ENCODE results near the gene SIN3B. TPM values are rescaled to one million over a fixed set of nuclear protein-coding genes. Genes with fewer than 3 reads are reported as not detected.

The SIN3B gene
- total and polyA plus RNA-seq, 2 of the 13 experiments (the other 11 are each of a cell fraction or from before 2014, with no cell fraction given): 12.9 to 25.7 TPM

DNA sequence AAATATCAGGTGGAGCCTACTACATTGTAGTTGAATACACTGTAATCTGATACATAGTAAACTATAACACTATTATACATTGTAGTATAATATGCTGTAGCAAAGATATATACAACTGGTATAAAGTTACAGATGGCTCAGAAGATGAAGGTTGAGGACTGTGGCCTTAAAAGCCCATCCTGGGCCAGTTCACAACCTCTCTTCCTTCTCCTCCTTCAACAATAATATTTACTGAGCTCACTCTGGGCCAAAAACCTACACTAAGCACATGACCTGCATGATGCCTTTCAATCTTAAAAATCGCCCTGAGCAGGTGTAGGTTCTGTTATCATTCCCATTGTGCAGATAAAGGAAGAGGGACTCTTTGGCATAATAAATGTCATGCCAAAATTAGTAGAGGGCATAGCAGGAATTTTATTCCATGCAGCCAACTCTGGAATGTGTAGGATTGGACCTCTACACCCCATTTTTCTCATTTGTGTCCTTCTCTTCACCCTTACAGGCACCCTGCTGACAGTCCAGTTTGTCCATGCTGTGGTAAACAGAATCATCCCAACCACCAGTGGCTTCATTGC lies 14.6 kb upstream of the SIN3B start:
- no peak for DNase-seq (ENCODE audit: low spot score)
- Histone ChIP-seq H3K9me3 (ENCODE audit: low read length) (no peaks in the 10 kb centered on the region), H3K36me3 (replicated peaks in 1 of 2; ENCODE audit: control insufficient read depth in 1 of 2, insufficient read depth in 2 of 2, low read length in 2 of 2) (no peaks in the 10 kb centered on the region), H3K4me2 (ENCODE audit: low read depth, low read length) (no peak overlapping the region), H3K9ac (ENCODE audit: insufficient read depth, low read depth, low read length) (no peak overlapping the region), H3K27me3 (ENCODE audit: control insufficient read depth in 1 of 2, insufficient read depth in 2 of 2, low read length in 2 of 2) (no peaks in the 10 kb centered on the region; a peak in 1 of 5 replicates), H2AFZ (ENCODE audit: low read length) (no peak overlapping the region), H4K20me1 (ENCODE audit: insufficient read depth, low read length) (no peaks in the 10 kb centered on the region), H3K79me2 (ENCODE audit: insufficient read depth, low read length) (no peaks in the 10 kb centered on the region), H3K27ac (ENCODE audit: extremely low read length, insufficient read depth, low read length) (no peak overlapping the region), H3K4me3 (replicated peaks in 1 of 3; ENCODE audit: insufficient read depth in 1 of 3, low read depth in 2 of 3, low read length in 3 of 3) (no peak overlapping the region), H3K4me1 (ENCODE audit: insufficient read depth, low read length) (no peaks in the 10 kb centered on the region)
- 0% methylated on average over 1 of the region's 1 CpG for WGBS (ENCODE audit: low lambda C conversion rate)
- no peak for TF ChIP-seq ZBTB1 (CRISPR knock-in tag; IDR thresholded peaks at IDR 0.05; ENCODE audit: borderline replicate concordance)
- TF ChIP-seq, protein P1, sequence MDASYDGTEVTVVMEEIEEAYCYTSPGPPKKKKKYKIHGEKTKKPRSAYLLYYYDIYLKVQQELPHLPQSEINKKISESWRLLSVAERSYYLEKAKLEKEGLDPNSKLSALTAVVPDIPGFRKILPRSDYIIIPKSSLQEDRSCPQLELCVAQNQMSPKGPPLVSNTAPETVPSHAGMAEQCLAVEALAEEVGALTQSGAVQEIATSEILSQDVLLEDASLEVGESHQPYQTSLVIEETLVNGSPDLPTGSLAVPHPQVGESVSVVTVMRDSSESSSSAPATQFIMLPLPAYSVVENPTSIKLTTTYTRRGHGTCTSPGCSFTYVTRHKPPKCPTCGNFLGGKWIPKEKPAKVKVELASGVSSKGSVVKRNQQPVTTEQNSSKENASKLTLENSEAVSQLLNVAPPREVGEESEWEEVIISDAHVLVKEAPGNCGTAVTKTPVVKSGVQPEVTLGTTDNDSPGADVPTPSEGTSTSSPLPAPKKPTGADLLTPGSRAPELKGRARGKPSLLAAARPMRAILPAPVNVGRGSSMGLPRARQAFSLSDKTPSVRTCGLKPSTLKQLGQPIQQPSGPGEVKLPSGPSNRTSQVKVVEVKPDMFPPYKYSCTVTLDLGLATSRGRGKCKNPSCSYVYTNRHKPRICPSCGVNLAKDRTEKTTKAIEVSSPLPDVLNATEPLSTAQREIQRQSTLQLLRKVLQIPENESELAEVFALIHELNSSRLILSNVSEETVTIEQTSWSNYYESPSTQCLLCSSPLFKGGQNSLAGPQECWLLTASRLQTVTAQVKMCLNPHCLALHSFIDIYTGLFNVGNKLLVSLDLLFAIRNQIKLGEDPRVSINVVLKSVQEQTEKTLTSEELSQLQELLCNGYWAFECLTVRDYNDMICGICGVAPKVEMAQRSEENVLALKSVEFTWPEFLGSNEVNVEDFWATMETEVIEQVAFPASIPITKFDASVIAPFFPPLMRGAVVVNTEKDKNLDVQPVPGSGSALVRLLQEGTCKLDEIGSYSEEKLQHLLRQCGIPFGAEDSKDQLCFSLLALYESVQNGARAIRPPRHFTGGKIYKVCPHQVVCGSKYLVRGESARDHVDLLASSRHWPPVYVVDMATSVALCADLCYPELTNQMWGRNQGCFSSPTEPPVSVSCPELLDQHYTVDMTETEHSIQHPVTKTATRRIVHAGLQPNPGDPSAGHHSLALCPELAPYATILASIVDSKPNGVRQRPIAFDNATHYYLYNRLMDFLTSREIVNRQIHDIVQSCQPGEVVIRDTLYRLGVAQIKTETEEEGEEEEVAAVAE (CRISPR knock-in tag; IDR thresholded peaks at IDR 0.05; ENCODE audit: borderline replicate concordance): no peak
- no peak for TF ChIP-seq SNAPC5 (CRISPR knock-in tag; IDR thresholded peaks at IDR 0.05; ENCODE audit: borderline replicate concordance)
- TF ChIP-seq ZNF354B (CRISPR knock-in tag; IDR thresholded peaks at IDR 0.05): no peak
- no peak for TF ChIP-seq ERF (CRISPR knock-in tag; IDR thresholded peaks at IDR 0.05)
- TF ChIP-seq, protein P2, sequence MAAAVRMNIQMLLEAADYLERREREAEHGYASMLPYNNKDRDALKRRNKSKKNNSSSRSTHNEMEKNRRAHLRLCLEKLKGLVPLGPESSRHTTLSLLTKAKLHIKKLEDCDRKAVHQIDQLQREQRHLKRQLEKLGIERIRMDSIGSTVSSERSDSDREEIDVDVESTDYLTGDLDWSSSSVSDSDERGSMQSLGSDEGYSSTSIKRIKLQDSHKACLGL (CRISPR knock-in tag; IDR thresholded peaks at IDR 0.05): no peak
- in situ Hi-C loops (cut with HindIII; ENCODE audit: extremely low pct_ligation_motif_present, low pct_unique_long_range_greater_than_20kb): no loop called here
- no TSS peak for BruUV-seq (replicated peaks)
- FAIRE-seq: no peak
- POLR2A ChIA-PET: no interaction called here
- CTCF ChIA-PET (ENCODE audit: low intra/inter-chr PET ratio, low total read pairs): no interaction called here
- intact Hi-C loops (cut with micrococcal nuclease; ENCODE audit: unreplicated experiment): no loop called here
- no peak for ATAC-seq
